ENCODE measurements around the gene C6orf89. TPM values are rescaled to one million over a fixed set of nuclear protein-coding genes. Genes with fewer than 3 reads are reported as not detected.

C6orf89 gene
- total and polyA plus RNA-seq, 4 donors, result 16.7 to 59.7 (median 39.8) TPM

DNA sequence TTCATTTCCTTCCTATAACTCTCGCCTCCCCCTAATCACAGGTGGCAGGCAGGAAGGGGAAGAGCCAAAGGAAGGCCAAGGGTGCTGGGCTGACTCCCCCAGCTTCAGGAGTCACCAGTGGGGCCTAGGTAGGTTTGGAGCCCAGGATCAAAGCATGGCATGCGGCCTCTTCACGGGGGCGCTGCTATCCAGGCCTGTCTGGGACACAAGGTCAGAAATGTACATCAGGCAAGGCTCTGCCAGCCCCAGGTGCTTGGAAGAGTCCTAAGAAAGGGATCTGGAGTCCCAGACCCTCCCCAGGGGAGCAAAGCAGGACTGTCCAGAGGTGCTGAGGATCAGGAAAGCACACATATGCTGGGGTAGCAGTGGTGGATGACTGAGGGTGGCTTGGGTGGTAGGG, 79.2 kb downstream of the C6orf89 start:
- peaks cover 4 to 10% of the 10 kb centered on the region in 2 donors for H3K36me3 ChIP-seq (ENCODE audit: control insufficient read depth in 1 of 2, insufficient read depth in 2 of 2, low read length in 1 of 2)
- intact Hi-C loops (cut with DNase I), result no loop called here
- no peaks in the 10 kb centered on the region for H3K27me3 ChIP-seq (ENCODE audit: control insufficient read depth in 1 of 2, insufficient read depth in 2 of 2, low read length in 1 of 2)
- no peak overlapping the region for H3K27ac ChIP-seq (ENCODE audit: low read depth in 1 of 2, low read length in 2 of 2)
- no peak overlapping the region for H3K4me3 ChIP-seq (ENCODE audit: low read length in 2 of 2)
- ATAC-seq (ENCODE audit: low FRiP score), result no peak
- 92 to 93% methylated on average over 4 of the region's 4 CpGs for WGBS, 2 donors
- DNase-seq, result no peak
- H3K9me3 ChIP-seq (ENCODE audit: control insufficient read depth, low read length), result no peaks in the 10 kb centered on the region
- no peaks in the 10 kb centered on the region for H3K4me1 ChIP-seq (ENCODE audit: control insufficient read depth in 1 of 2, insufficient read depth in 2 of 2, low read length in 2 of 2)

DNA sequence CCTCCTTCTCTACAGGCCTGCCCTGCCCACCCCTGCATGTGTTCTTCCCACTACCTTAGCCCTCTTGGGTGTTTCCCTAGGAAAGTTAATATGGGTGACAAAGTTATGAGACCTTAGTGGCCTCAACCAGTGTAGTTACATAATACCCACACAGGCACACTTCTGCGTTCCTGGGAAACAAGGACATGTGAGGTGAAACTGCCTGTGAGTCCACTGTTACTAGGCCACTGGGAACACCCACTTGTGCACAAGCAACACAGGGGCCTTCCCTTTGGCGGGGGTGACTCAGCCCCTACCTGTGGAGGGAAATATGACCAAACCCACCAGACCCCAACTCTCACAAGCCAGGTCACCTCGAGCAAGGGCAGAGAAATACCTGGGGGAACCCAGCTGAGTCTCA, 81.5 kb downstream of the C6orf89 start:
- DNase-seq (no peak), ATAC-seq (ENCODE audit: low FRiP score) (no peak)
- H3K4me3 ChIP-seq (ENCODE audit: low read length in 2 of 2), result no peak overlapping the region
- peaks cover 4 to 18% of the 10 kb centered on the region in 2 donors for H3K36me3 ChIP-seq (ENCODE audit: control insufficient read depth in 1 of 2, insufficient read depth in 2 of 2, low read length in 1 of 2)
- no peaks in the 10 kb centered on the region for H3K9me3 ChIP-seq (ENCODE audit: control insufficient read depth, low read length)
- 81 to 91% methylated on average over 3 of the region's 3 CpGs for WGBS, 2 donors
- H3K27me3 ChIP-seq (ENCODE audit: control insufficient read depth in 1 of 2, insufficient read depth in 2 of 2, low read length in 1 of 2), result no peaks in the 10 kb centered on the region
- intact Hi-C loops (cut with DNase I), result no loop called here
- H3K4me1 ChIP-seq (ENCODE audit: control insufficient read depth in 1 of 2, insufficient read depth in 2 of 2, low read length in 2 of 2), result no peaks in the 10 kb centered on the region
- H3K27ac ChIP-seq (ENCODE audit: low read depth in 1 of 2, low read length in 2 of 2), result no peak overlapping the region

DNA sequence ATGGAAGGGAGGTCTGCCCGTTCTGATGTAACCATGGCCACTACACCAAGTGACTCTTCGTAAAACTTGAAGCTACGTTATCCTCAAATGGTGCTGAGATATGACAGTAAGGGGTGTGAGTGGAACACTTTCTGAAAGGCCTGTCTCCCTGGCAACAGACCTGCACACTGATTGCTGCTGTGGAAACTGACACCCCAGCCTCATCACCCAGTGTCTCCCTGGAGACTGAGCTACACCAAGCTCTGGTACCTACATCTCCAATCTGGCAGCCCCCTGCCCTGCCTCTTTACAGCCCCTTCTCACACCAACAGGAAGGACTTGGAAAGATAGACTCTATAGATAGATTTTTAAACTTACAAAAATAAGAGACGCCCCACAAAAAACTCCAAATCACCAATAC, 82.0 kb downstream of the C6orf89 start:
- H3K27me3 ChIP-seq (ENCODE audit: control insufficient read depth in 1 of 2, insufficient read depth in 2 of 2, low read length in 1 of 2), result no peaks in the 10 kb centered on the region
- no peak overlapping the region for H3K4me3 ChIP-seq (ENCODE audit: low read length in 2 of 2)
- intact Hi-C loops (cut with DNase I), result no loop called here
- H3K36me3 ChIP-seq (ENCODE audit: control insufficient read depth in 1 of 2, insufficient read depth in 2 of 2, low read length in 1 of 2), result peaks cover 4 to 18% of the 10 kb centered on the region in 2 donors
- no peaks in the 10 kb centered on the region for H3K9me3 ChIP-seq (ENCODE audit: control insufficient read depth, low read length)
- no peak overlapping the region for H3K27ac ChIP-seq (ENCODE audit: low read depth in 1 of 2, low read length in 2 of 2)
- ATAC-seq (ENCODE audit: low FRiP score) (no peak), DNase-seq (no peak)
- H3K4me1 ChIP-seq (ENCODE audit: control insufficient read depth in 1 of 2, insufficient read depth in 2 of 2, low read length in 2 of 2), result no peaks in the 10 kb centered on the region
- 80 to 86% methylated on average over 4 of the region's 4 CpGs for WGBS, 2 donors

DNA sequence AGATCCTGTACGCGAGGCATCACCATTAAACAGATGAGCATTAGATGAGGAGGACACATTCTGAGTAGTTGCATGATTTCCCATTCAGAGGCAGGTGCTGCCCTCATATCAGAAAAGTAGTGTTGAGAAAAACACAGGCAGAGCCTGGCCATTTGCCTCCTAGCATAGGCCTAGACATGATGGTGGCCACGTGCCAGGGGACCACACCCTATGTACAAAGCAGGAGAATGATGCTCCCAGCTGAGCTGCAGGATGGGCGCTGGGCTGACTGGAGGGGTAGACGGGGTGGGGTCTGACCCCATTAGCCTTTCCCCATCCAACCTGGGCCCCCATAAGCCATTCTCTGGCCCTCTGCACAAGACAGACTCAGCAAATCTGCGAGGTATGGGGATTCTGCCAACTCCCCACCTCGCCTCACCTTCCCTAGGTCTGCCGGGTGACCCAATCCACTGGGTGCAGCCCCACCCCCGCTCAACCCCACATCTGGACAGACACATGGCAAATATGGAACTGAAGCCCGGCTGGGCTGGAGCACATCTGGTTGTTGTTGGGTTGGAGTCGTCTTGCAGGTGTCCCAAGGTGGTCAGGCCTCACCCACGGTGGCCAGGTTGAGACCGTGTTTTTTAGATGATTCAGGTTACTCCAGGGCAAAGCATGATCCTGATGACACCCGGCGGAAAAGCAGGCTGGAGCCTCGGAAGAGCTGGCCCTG, 82.7 kb downstream of the C6orf89 start:
- no peak for ATAC-seq (ENCODE audit: low FRiP score)
- WGBS, 2 donors, result 85 to 86% methylated on average over 16 of the region's 16 CpGs
- no peaks in the 10 kb centered on the region for H3K9me3 ChIP-seq (ENCODE audit: control insufficient read depth, low read length)
- H3K27ac ChIP-seq (ENCODE audit: low read depth in 1 of 2, low read length in 2 of 2), result no peak overlapping the region
- intact Hi-C loops (cut with DNase I), result no loop called here
- peak in 1 of 2 donors; percentile 81 for DNase-seq
- H3K36me3 ChIP-seq (ENCODE audit: control insufficient read depth in 1 of 2, insufficient read depth in 2 of 2, low read length in 1 of 2), result peaks cover 4 to 18% of the 10 kb centered on the region in 2 donors
- no peaks in the 10 kb centered on the region for H3K27me3 ChIP-seq (ENCODE audit: control insufficient read depth in 1 of 2, insufficient read depth in 2 of 2, low read length in 1 of 2)
- H3K4me1 ChIP-seq (ENCODE audit: control insufficient read depth in 1 of 2, insufficient read depth in 2 of 2, low read length in 2 of 2), result no peaks in the 10 kb centered on the region
- no peak overlapping the region for H3K4me3 ChIP-seq (ENCODE audit: low read length in 2 of 2)

DNA sequence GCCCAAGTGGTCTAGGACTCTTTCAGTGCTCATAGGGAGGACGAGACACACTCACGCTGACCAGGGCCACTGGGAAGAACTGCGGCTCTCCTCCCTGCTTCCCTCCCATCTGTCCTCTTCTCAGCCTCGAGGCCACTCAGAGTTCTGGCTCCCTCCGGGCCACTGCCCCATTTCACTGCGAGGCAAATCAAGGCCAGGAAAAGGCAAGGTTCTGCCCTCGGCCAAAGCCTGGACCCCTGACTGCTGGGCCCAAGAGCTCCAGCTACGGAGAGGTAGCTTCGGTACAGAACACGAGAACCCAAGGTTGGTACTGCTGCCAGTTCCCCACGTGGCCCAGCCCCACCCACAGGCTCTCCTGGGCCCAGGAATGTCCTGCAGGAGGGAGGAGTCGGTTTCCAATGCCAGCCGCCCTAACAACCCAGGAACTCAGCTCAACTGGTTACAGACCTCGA, 83.5 kb downstream of the C6orf89 start:
- H3K4me1 ChIP-seq (ENCODE audit: control insufficient read depth in 1 of 2, insufficient read depth in 2 of 2, low read length in 2 of 2), result no peaks in the 10 kb centered on the region
- intact Hi-C loops (cut with DNase I), result no loop called here
- no peaks in the 10 kb centered on the region for H3K27me3 ChIP-seq (ENCODE audit: control insufficient read depth in 1 of 2, insufficient read depth in 2 of 2, low read length in 1 of 2)
- H3K36me3 ChIP-seq (ENCODE audit: control insufficient read depth in 1 of 2, insufficient read depth in 2 of 2, low read length in 1 of 2), result peaks cover 4 to 18% of the 10 kb centered on the region in 2 donors
- DNase-seq (no peak), ATAC-seq (ENCODE audit: low FRiP score) (no peak)
- H3K4me3 ChIP-seq (ENCODE audit: low read length in 2 of 2), result no peak overlapping the region
- WGBS, 2 donors, result 73 to 74% methylated on average over 14 of the region's 14 CpGs
- no peaks in the 10 kb centered on the region for H3K9me3 ChIP-seq (ENCODE audit: control insufficient read depth, low read length)
- H3K27ac ChIP-seq (ENCODE audit: low read depth in 1 of 2, low read length in 2 of 2), result no peak overlapping the region

DNA sequence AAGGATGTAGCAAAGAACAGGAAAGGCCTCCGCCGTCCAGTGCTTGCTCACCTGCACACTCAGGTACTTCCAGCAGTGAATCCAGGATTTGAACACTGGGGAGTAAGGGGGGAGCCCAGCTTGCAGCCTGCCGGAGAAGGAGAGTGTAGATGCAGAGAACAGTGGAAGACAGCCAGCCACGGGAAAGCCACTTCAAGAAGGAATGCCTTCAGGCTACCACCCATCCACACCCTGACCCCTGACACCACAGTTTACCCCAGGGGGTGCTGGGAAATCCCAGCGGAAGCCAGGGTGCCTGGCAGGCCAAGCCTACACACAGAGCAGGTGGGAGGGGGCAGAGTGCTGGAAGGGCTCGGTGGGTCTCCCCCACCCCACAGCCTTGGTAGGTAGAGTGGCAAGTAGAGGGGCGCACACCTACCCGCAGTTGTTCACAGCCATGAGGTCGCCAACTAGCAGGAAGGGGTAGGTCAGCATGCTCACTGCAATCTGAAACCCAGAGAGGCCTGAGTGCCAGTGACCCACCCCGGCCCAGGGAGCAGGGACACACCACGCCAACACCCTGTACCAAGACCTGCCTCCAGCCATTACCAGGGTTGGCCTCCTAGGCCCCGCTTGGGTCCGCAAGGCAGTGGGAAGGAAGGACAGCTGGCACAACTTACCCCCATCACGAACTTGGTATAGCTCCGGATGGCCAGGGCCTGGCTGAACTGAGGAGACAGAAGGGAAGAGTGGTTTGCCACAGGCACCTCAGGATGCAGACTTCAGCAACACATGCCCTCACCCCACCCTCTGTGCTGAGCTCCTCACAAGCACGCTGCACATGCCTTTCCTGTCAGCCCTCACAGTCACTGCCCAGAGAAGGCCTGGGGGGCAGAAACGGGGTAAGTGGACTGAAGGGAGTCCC, 84.5 kb downstream of the C6orf89 start:
- Histone ChIP-seq H3K36me3 (ENCODE audit: control insufficient read depth in 1 of 2, insufficient read depth in 2 of 2, low read length in 1 of 2) (peaks cover 6 to 20% of the 10 kb centered on the region in 2 donors), H3K4me3 (ENCODE audit: low read length in 2 of 2) (no peak overlapping the region), H3K27me3 (ENCODE audit: control insufficient read depth in 1 of 2, insufficient read depth in 2 of 2, low read length in 1 of 2) (no peaks in the 10 kb centered on the region), H3K27ac (ENCODE audit: low read depth in 1 of 2, low read length in 2 of 2) (no peak overlapping the region), H3K4me1 (ENCODE audit: control insufficient read depth in 1 of 2, insufficient read depth in 2 of 2, low read length in 2 of 2) (no peaks in the 10 kb centered on the region), H3K9me3 (ENCODE audit: control insufficient read depth, low read length) (no peaks in the 10 kb centered on the region)
- ATAC-seq (ENCODE audit: low FRiP score), result no peak
- intact Hi-C loops (cut with DNase I), result no loop called here
- 86 to 89% methylated on average over 17 of the region's 17 CpGs for WGBS, 2 donors
- DNase-seq, result no peak

DNA sequence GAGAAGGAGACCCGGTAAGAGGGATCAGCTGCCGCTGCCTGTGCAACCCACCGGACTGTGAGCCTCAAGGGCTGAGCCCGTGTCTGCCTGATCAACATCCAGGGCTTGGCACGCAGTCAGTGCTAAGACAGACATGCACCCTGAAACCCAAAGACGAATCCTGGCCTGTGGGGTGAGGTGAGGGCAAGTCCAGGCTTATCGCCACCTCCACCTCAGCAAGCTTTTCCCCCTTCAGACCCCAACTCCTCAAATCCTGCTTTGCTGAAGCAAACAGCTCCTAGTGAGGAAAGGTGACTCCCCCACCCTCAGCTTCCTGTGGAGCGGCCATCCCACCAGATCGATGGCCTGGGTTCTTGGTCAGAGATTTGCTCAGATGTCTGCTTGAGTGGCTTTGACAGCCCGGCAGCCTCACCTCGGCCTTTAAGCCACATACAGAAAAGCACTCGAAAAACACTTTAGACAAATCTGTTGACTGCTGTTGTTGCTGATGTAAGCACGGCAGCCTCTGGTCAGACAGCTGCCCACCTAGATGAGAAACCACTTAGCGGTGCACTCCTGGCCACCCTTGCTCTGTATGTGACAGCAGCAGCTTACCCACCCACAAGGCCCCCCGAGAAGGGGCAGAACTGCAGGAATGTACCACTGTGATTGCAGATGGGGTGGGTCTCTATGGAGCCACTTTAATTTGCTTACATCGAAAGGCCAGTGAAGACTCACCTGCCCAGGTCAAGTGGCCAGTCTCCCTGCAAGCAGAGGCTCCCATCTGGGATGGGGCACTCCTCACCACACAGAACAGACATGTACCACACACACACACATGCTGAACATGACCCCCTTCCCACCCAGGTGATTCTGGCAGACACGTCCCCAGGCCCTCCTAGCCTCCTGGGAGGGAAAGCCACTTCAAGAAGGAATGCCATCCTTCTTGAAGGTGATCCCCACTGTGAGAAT, 85.4 kb downstream of the C6orf89 start:
- Histone ChIP-seq H3K36me3 (ENCODE audit: control insufficient read depth in 1 of 2, insufficient read depth in 2 of 2, low read length in 1 of 2) (peaks cover 9 to 22% of the 10 kb centered on the region in 2 donors), H3K4me1 (ENCODE audit: control insufficient read depth in 1 of 2, insufficient read depth in 2 of 2, low read length in 2 of 2) (no peaks in the 10 kb centered on the region), H3K27ac (ENCODE audit: low read depth in 1 of 2, low read length in 2 of 2) (no peak overlapping the region), H3K9me3 (ENCODE audit: control insufficient read depth, low read length) (no peaks in the 10 kb centered on the region), H3K4me3 (ENCODE audit: low read length in 2 of 2) (no peak overlapping the region), H3K27me3 (ENCODE audit: control insufficient read depth in 1 of 2, insufficient read depth in 2 of 2, low read length in 1 of 2) (no peaks in the 10 kb centered on the region)
- DNase-seq (no peak), ATAC-seq (ENCODE audit: low FRiP score) (no peak)
- WGBS, 2 donors, result 86% methylated on average over 17 of the region's 17 CpGs
- intact Hi-C loops (cut with DNase I), result no loop called here

DNA sequence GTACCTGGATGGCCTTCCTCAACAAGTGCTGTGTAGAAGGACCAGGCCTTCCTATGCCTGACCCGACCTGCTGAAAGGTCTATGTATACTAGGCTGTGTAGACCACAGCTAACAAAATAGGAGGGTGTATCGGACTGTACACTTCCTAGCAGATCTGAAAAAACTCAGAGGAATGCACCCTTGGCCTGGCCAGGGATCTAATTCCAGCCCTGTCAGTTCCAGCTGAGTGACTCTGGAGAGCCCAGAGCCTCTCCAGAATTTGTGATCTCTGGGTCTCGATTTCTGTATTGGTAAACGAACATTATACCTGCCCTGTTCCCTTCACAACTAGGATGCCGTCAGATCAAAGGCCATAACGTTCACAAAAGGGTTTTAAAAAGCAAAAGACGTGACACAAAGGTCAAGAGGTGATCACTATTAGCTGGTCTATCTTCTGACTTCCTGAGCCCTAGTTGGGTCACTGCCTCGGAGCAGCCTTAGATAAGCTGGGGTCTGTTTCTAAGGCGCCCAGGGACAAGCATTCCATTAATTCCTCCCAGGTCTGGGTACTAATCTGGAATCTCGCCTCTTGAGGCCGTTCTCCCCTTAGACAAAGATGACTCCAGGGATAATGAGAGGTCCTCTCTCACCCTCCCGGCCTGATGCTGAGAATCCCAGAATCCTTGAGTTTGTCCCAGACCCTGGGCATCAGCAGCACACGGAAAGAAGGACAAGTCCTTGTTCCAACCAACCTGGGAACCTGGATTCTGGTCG, 86.3 kb downstream of the C6orf89 start:
- no peaks in the 10 kb centered on the region for H3K4me1 ChIP-seq (ENCODE audit: control insufficient read depth in 1 of 2, insufficient read depth in 2 of 2, low read length in 2 of 2)
- H3K36me3 ChIP-seq (ENCODE audit: control insufficient read depth in 1 of 2, insufficient read depth in 2 of 2, low read length in 1 of 2), result peaks cover 15 to 27% of the 10 kb centered on the region in 2 donors
- ATAC-seq (ENCODE audit: low FRiP score) (no peak), DNase-seq (no peak)
- H3K9me3 ChIP-seq (ENCODE audit: control insufficient read depth, low read length), result no peaks in the 10 kb centered on the region
- no peak overlapping the region for H3K4me3 ChIP-seq (ENCODE audit: low read length in 2 of 2)
- 68 to 72% methylated on average over 14 of the region's 14 CpGs for WGBS, 2 donors
- H3K27me3 ChIP-seq (ENCODE audit: control insufficient read depth in 1 of 2, insufficient read depth in 2 of 2, low read length in 1 of 2), result no peaks in the 10 kb centered on the region
- intact Hi-C loops (cut with DNase I), result no loop called here
- H3K27ac ChIP-seq (ENCODE audit: low read depth in 1 of 2, low read length in 2 of 2), result no peak overlapping the region

Data from aorta (tissue), 5 donors.